Measurements from ENCODE around the gene CT47C1. TPM values are rescaled to one million over a fixed set of nuclear protein-coding genes. Genes with fewer than 3 reads are reported as not detected.

CT47C1 gene
- total RNA-seq, 1 donor from 2014 or later: not detected

- no peak overlapping the region for H3K9ac ChIP-seq (ENCODE audit: low read depth in 1 of 3, low read length in 3 of 3)
- H3K27ac ChIP-seq (ENCODE audit: low read depth, low read length): no peak overlapping the region
- no peaks in the 10 kb centered on the region for H3K36me3 ChIP-seq (ENCODE audit: control insufficient read depth in 3 of 3, insufficient read depth in 3 of 3, low read length in 3 of 3)
- no peaks in the 10 kb centered on the region for H3K4me1 ChIP-seq (ENCODE audit: control insufficient read depth in 3 of 3, insufficient read depth in 3 of 3, low read length in 3 of 3)
- H3K4me3 ChIP-seq (ENCODE audit: low read length in 3 of 3): no peak overlapping the region
- H3K27me3 ChIP-seq (ENCODE audit: control insufficient read depth in 3 of 3, insufficient read depth in 3 of 3, low read length in 3 of 3): no peaks in the 10 kb centered on the region
- H3K9me3 ChIP-seq (ENCODE audit: control insufficient read depth in 3 of 3, low read length in 3 of 3): no peaks in the 10 kb centered on the region
These were observed 560 bp downstream of the CT47C1 start for GRCh38 chrX:119073200-119073905.

- Histone ChIP-seq H3K4me1 (ENCODE audit: control insufficient read depth in 3 of 3, insufficient read depth in 3 of 3, low read length in 3 of 3) (no peaks in the 10 kb centered on the region), H3K9me3 (ENCODE audit: control insufficient read depth in 3 of 3, low read length in 3 of 3) (no peaks in the 10 kb centered on the region), H3K27me3 (ENCODE audit: control insufficient read depth in 3 of 3, insufficient read depth in 3 of 3, low read length in 3 of 3) (no peaks in the 10 kb centered on the region), H3K36me3 (ENCODE audit: control insufficient read depth in 3 of 3, insufficient read depth in 3 of 3, low read length in 3 of 3) (no peaks in the 10 kb centered on the region), H3K4me3 (ENCODE audit: low read length in 3 of 3) (no peak overlapping the region), H3K9ac (ENCODE audit: low read depth in 1 of 3, low read length in 3 of 3) (no peak overlapping the region), H3K27ac (ENCODE audit: low read depth, low read length) (no peak overlapping the region)
These were observed 1.1 kb downstream of the CT47C1 start for GRCh38 chrX:119073911-119074310.

GRCh38 chrX:119075270-119076025 is 2.7 kb downstream of the CT47C1 start:
- Histone ChIP-seq H3K4me3 (ENCODE audit: low read length in 3 of 3) (no peak overlapping the region), H3K27me3 (ENCODE audit: control insufficient read depth in 3 of 3, insufficient read depth in 3 of 3, low read length in 3 of 3) (no peaks in the 10 kb centered on the region), H3K4me1 (ENCODE audit: control insufficient read depth in 3 of 3, insufficient read depth in 3 of 3, low read length in 3 of 3) (no peaks in the 10 kb centered on the region), H3K9me3 (ENCODE audit: control insufficient read depth in 3 of 3, low read length in 3 of 3) (no peaks in the 10 kb centered on the region), H3K9ac (ENCODE audit: low read depth in 1 of 3, low read length in 3 of 3) (no peak overlapping the region), H3K36me3 (ENCODE audit: control insufficient read depth in 3 of 3, insufficient read depth in 3 of 3, low read length in 3 of 3) (no peaks in the 10 kb centered on the region), H3K27ac (ENCODE audit: low read depth, low read length) (no peak overlapping the region)

GRCh38 chrX:119082278-119082677 is 9.5 kb downstream of the CT47C1 start:
- Histone ChIP-seq H3K27ac (ENCODE audit: low read depth, low read length) (no peak overlapping the region), H3K4me3 (ENCODE audit: low read length in 3 of 3) (no peak overlapping the region), H3K9me3 (ENCODE audit: control insufficient read depth in 3 of 3, low read length in 3 of 3) (no peaks in the 10 kb centered on the region), H3K36me3 (ENCODE audit: control insufficient read depth in 3 of 3, insufficient read depth in 3 of 3, low read length in 3 of 3) (no peaks in the 10 kb centered on the region), H3K9ac (ENCODE audit: low read depth in 1 of 3, low read length in 3 of 3) (no peak overlapping the region), H3K4me1 (ENCODE audit: control insufficient read depth in 3 of 3, insufficient read depth in 3 of 3, low read length in 3 of 3) (no peaks in the 10 kb centered on the region), H3K27me3 (ENCODE audit: control insufficient read depth in 3 of 3, insufficient read depth in 3 of 3, low read length in 3 of 3) (no peaks in the 10 kb centered on the region)

GRCh38 chrX:119084766-119085165 is 12.0 kb downstream of the CT47C1 start:
- no peaks in the 10 kb centered on the region for H3K36me3 ChIP-seq (ENCODE audit: control insufficient read depth in 3 of 3, insufficient read depth in 3 of 3, low read length in 3 of 3)
- no peak overlapping the region for H3K4me3 ChIP-seq (ENCODE audit: low read length in 3 of 3)
- no peaks in the 10 kb centered on the region for H3K4me1 ChIP-seq (ENCODE audit: control insufficient read depth in 3 of 3, insufficient read depth in 3 of 3, low read length in 3 of 3)
- H3K27me3 ChIP-seq (ENCODE audit: control insufficient read depth in 3 of 3, insufficient read depth in 3 of 3, low read length in 3 of 3): no peaks in the 10 kb centered on the region
- H3K27ac ChIP-seq (ENCODE audit: low read depth, low read length): no peak overlapping the region
- H3K9me3 ChIP-seq (ENCODE audit: control insufficient read depth in 3 of 3, low read length in 3 of 3): no peaks in the 10 kb centered on the region
- no peak overlapping the region for H3K9ac ChIP-seq (ENCODE audit: low read depth in 1 of 3, low read length in 3 of 3)

GRCh38 chrX:119087121-119087520 is 14.3 kb downstream of the CT47C1 start:
- H3K9ac ChIP-seq (ENCODE audit: low read depth in 1 of 3, low read length in 3 of 3): no peak overlapping the region
- no peaks in the 10 kb centered on the region for H3K27me3 ChIP-seq (ENCODE audit: control insufficient read depth in 3 of 3, insufficient read depth in 3 of 3, low read length in 3 of 3)
- H3K4me1 ChIP-seq (ENCODE audit: control insufficient read depth in 3 of 3, insufficient read depth in 3 of 3, low read length in 3 of 3): no peaks in the 10 kb centered on the region

GRCh38 chrX:119089619-119090018 is 16.8 kb downstream of the CT47C1 start:
- H3K9me3 ChIP-seq (ENCODE audit: control insufficient read depth in 3 of 3, low read length in 3 of 3): no peaks in the 10 kb centered on the region
- no peaks in the 10 kb centered on the region for H3K27me3 ChIP-seq (ENCODE audit: control insufficient read depth in 3 of 3, insufficient read depth in 3 of 3, low read length in 3 of 3)
- no peaks in the 10 kb centered on the region for H3K36me3 ChIP-seq (ENCODE audit: control insufficient read depth in 3 of 3, insufficient read depth in 3 of 3, low read length in 3 of 3)
- H3K9ac ChIP-seq (ENCODE audit: low read depth in 1 of 3, low read length in 3 of 3): no peak overlapping the region
- H3K27ac ChIP-seq (ENCODE audit: low read depth, low read length): no peak overlapping the region
- H3K4me3 ChIP-seq (ENCODE audit: low read length in 3 of 3): no peak overlapping the region
- H3K4me1 ChIP-seq (ENCODE audit: control insufficient read depth in 3 of 3, insufficient read depth in 3 of 3, low read length in 3 of 3): no peaks in the 10 kb centered on the region

More at GRCh38 chrX:119087121-119087520, 14.3 kb downstream of the CT47C1 start:
- Histone ChIP-seq H3K36me3 (ENCODE audit: control insufficient read depth in 3 of 3, insufficient read depth in 3 of 3, low read length in 3 of 3) (no peaks in the 10 kb centered on the region), H3K27ac (ENCODE audit: low read depth, low read length) (no peak overlapping the region), H3K9me3 (ENCODE audit: control insufficient read depth in 3 of 3, low read length in 3 of 3) (no peaks in the 10 kb centered on the region), H3K4me3 (ENCODE audit: low read length in 3 of 3) (no peak overlapping the region)

GRCh38 chrX:119090627-119091026 is 17.8 kb downstream of the CT47C1 start:
- Histone ChIP-seq H3K27ac (ENCODE audit: low read depth, low read length) (no peak overlapping the region), H3K27me3 (ENCODE audit: control insufficient read depth in 3 of 3, insufficient read depth in 3 of 3, low read length in 3 of 3) (no peaks in the 10 kb centered on the region), H3K36me3 (ENCODE audit: control insufficient read depth in 3 of 3, insufficient read depth in 3 of 3, low read length in 3 of 3) (no peaks in the 10 kb centered on the region), H3K4me1 (ENCODE audit: control insufficient read depth in 3 of 3, insufficient read depth in 3 of 3, low read length in 3 of 3) (no peaks in the 10 kb centered on the region), H3K9ac (ENCODE audit: low read depth in 1 of 3, low read length in 3 of 3) (no peak overlapping the region), H3K9me3 (ENCODE audit: control insufficient read depth in 3 of 3, low read length in 3 of 3) (no peaks in the 10 kb centered on the region), H3K4me3 (ENCODE audit: low read length in 3 of 3) (no peak overlapping the region)

GRCh38 chrX:119093991-119094735 is 21.4 kb downstream of the CT47C1 start:
- Histone ChIP-seq H3K36me3 (ENCODE audit: control insufficient read depth in 3 of 3, insufficient read depth in 3 of 3, low read length in 3 of 3) (no peaks in the 10 kb centered on the region), H3K4me3 (ENCODE audit: low read length in 3 of 3) (no peak overlapping the region), H3K27ac (ENCODE audit: low read depth, low read length) (no peak overlapping the region), H3K9ac (ENCODE audit: low read depth in 1 of 3, low read length in 3 of 3) (no peak overlapping the region), H3K27me3 (ENCODE audit: control insufficient read depth in 3 of 3, insufficient read depth in 3 of 3, low read length in 3 of 3) (peaks cover 0 to 3% (median 0%) of the 10 kb centered on the region in 3 donors), H3K9me3 (ENCODE audit: control insufficient read depth in 3 of 3, low read length in 3 of 3) (no peaks in the 10 kb centered on the region), H3K4me1 (ENCODE audit: control insufficient read depth in 3 of 3, insufficient read depth in 3 of 3, low read length in 3 of 3) (no peaks in the 10 kb centered on the region)

- Histone ChIP-seq H3K4me1 (ENCODE audit: control insufficient read depth in 3 of 3, insufficient read depth in 3 of 3, low read length in 3 of 3) (no peaks in the 10 kb centered on the region), H3K9ac (ENCODE audit: low read depth in 1 of 3, low read length in 3 of 3) (no peak overlapping the region), H3K9me3 (ENCODE audit: control insufficient read depth in 3 of 3, low read length in 3 of 3) (no peaks in the 10 kb centered on the region), H3K27me3 (ENCODE audit: control insufficient read depth in 3 of 3, insufficient read depth in 3 of 3, low read length in 3 of 3) (peaks cover 0 to 3% (median 0%) of the 10 kb centered on the region in 3 donors), H3K4me3 (ENCODE audit: low read length in 3 of 3) (no peak overlapping the region), H3K27ac (ENCODE audit: low read depth, low read length) (no peak overlapping the region), H3K36me3 (ENCODE audit: control insufficient read depth in 3 of 3, insufficient read depth in 3 of 3, low read length in 3 of 3) (no peaks in the 10 kb centered on the region)
These were observed 22.0 kb downstream of the CT47C1 start for GRCh38 chrX:119094819-119095218.

Data from skeletal muscle tissue (tissue), 4 donors.